Left renal cortex interstitium (tissue), 4 donors: ENCODE measurements around the gene IDI1. TPM values are rescaled to one million over a fixed set of nuclear protein-coding genes. Genes with fewer than 3 reads are reported as not detected.

Experiments
- DNase-seq, 4 donors: peaks; one replicate each; pipeline ENCODE4 v3.0.0-alpha.2; 2013; ENCODE audit warnings: low read depth in 4 of 4, low spot score in 2 of 4, missing footprints in 1 of 4
- polyA plus RNA-seq, 4 donors: library from polyadenylated mRNA; unstranded; fragments of 120-200 nt; gene quantifications; one replicate each; pipeline ENCODE4 v1.2.1, GENCODE V29; 2013; ENCODE audit not compliant: insufficient read length in 4 of 4

The IDI1 gene
- polyA plus RNA-seq, 4 donors = 64.4 to 72.0 (median 71.2) TPM

- DNase-seq = no peak
Observed at GRCh38 chr10:996031-996430, 52.9 kb downstream of the IDI1 start.

DNA sequence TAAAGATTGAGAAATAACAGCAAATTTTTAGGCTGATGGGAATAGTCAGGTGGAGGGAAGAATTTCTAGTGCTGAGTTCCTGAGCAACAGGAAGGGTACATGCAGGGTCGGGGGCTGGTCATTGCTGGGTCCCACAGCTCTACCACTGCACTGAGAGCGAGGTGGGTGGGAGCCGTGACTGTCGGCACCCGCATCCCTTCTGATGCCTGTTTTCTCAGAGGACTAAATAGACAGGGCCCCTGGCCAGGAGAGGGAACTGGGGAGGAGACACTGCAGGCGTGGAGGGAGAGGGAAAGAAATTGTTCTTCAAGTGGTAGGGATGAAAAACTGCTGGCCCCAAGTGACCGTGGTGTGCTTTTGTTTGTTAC is 53.4 kb downstream of the IDI1 start:
- DNase-seq = no peak

GRCh38 chr10:994836-995558 is 53.9 kb downstream of the IDI1 start:
- DNase-seq = no peak

DNA sequence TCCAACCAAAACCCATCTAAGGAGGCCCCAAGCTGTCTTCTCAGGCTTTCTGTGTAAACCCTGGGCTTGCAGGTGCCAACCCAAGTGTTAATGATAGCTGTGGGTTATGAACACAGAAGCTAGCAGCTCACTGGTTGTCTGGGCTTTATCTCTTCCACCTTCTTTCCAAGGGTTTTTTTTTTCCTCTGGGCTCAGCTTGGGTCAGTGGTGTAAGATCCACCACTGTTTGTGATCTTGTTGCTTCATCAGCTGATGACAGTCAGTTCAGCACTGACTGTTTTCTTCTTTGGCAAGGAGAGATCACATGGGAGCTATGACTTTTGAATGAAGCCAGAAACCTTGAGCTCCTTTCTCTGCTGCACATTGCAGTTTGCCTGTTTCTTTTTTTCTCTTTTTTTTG is 56.0 kb downstream of the IDI1 start:
- DNase-seq = no peak

DNA sequence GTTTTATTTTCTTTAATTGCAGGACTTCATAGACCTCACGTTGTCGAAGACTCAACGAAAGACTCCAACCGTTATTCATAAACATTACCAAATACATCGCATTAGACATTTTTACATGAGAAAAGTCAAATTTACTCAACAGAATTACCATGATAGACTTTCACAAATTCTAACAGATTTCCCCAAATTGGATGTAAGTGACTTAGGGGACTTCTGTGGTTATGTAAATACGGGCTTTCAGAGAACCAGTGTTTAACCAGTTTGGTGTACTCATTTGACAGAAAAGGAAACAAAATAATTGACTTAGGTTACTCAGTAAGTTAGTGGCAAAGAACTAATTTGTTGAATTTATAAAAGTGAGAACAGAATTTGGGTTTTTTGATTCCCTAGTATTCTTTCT is 56.5 kb downstream of the IDI1 start:
- no peak for DNase-seq

GRCh38 chr10:990808-991207 is 58.1 kb downstream of the IDI1 start:
- DNase-seq = no peak

Other genes with a start within 250 kb of the IDI1 start
- gene LARP4B, start 117.4 kb downstream of the IDI1 start, polyA plus RNA-seq = 10 to 100 TPM; 36.8 to 57.4 (median 48.5) TPM
- gene GTPBP4, start 60.7 kb downstream of the IDI1 start, polyA plus RNA-seq = 10 to 100 TPM; 51.2 to 70.3 (median 62.7) TPM
- gene IDI2, start 23.3 kb downstream of the IDI1 start, polyA plus RNA-seq = under 1 TPM in 1 of 4 donors, not detected in 3; 0.25 TPM
- gene WDR37, start 7.3 kb upstream of the IDI1 start, polyA plus RNA-seq = 10 to 100 TPM; 14.5 to 20.4 (median 17.9) TPM